Vagina (tissue), 2 donors: ENCODE measurements around the gene CES4A. TPM values are rescaled to one million over a fixed set of nuclear protein-coding genes. Genes with fewer than 3 reads are reported as not detected.
A peak's percentile ranks its signal among the peaks of the same experiment; 100 is the strongest.
"Not testable (repeated sequence)": the region's sequence is repeated elsewhere in the genome, so short reads cannot be mapped to it uniquely, and the experiment has no call there.

Experiments used
- DNase-seq, 2 donors: peaks; one replicate each; pipeline ENCODE4 v3.0.0-alpha.2; 2017; ENCODE audit errors: extremely low spot score in 2 of 2
- H3K27ac ChIP-seq: fragments of 200-600 bp; sonication (generic); one replicate; pipeline ENCODE4 v1.5.1; 2019
- H3K27me3 ChIP-seq: fragments of 200-600 bp; sonication (generic); one replicate; pipeline ENCODE4 v1.5.1; 2019
- H3K36me3 ChIP-seq, 2 donors: fragments of 200-600 bp; sonication (generic); one replicate each; pipeline ENCODE4 v1.5.1; 2017 to 2019
- H3K4me1 ChIP-seq: fragments of 200-600 bp; sonication (generic); one replicate; pipeline ENCODE4 v1.5.1; 2019
- H3K4me3 ChIP-seq, 2 donors: fragments of 200-600 bp; sonication (generic); 1 replicate in 1 of 2; 2 replicates in 1 of 2; pipeline ENCODE4 v1.5.1; 2016 to 2019
- H3K9me3 ChIP-seq: fragments of 200-600 bp; sonication (generic); one replicate; pipeline ENCODE4 v1.5.1; 2019
- CTCF ChIP-seq, 3 experiments: fragments of 450-650 bp in 2 of 3; fragments of 200-600 bp in 1 of 3; sonication (generic) in 1 of 3; IDR thresholded peaks; one replicate each; pipeline ENCODE4 v1.5.1; 2017 to 2019; ENCODE audit warnings: antibody characterized with exemption in 3 of 3, mild to moderate bottlenecking in 2 of 3, moderate library complexity in 2 of 3
- POLR2A ChIP-seq, 2 donors: fragments of 450-650 bp; IDR thresholded peaks; one replicate each; pipeline ENCODE4 v1.6.1; 2017; ENCODE audit warnings: antibody characterized with exemption in 2 of 2, mild to moderate bottlenecking in 2 of 2, moderate library complexity in 2 of 2
- POLR2AphosphoS5 ChIP-seq, 2 donors: sonication (generic); formaldehyde crosslinking; IDR thresholded peaks; one replicate each; pipeline ENCODE4 v1.9.0; 2017; ENCODE audit warnings: antibody characterized with exemption in 2 of 2, mild to moderate bottlenecking in 2 of 2, low read depth in 1 of 2; ENCODE audit not compliant: insufficient read depth in 1 of 2
- intact Hi-C: fragments of 100-400 bp; cut with DNase I; formaldehyde crosslinking; loops from one replicate; pipeline ENCODE4 v1.15.1; 2023
- total RNA-seq: library from RNA; depleted of rRNA; stranded (reverse); fragments of >200 nt; gene quantifications from one replicate; pipeline ENCODE4 v1.2.3, GENCODE V29; 2016

The CES4A gene
- total RNA-seq, 1 donor from 2014 or later: 12.5 TPM

GRCh38 chr16:66950971-66951790 is 37.2 kb upstream of the CES4A start:
- DNase-seq: no peak
- Histone ChIP-seq H3K27me3 (no peaks in the 10 kb centered on the region), H3K9me3 (no peaks in the 10 kb centered on the region), H3K4me1 (peaks cover 21% of the 10 kb centered on the region), H3K27ac (no peak overlapping the region), H3K36me3 (no peaks in the 10 kb centered on the region), H3K4me3 (no peak overlapping the region)
- TF ChIP-seq POLR2A (IDR thresholded peaks at IDR 0.05) (no peak), CTCF (IDR thresholded peaks at IDR 0.05) (no peak), POLR2AphosphoS5 (IDR thresholded peaks at IDR 0.05; ENCODE audit: insufficient read depth in 1 of 2, low read depth in 1 of 2) (no peak)
- intact Hi-C loops: no loop called here

GRCh38 chr16:66952430-66953110 is 35.8 kb upstream of the CES4A start:
- no peak for DNase-seq
- Histone ChIP-seq H3K4me3 (no peak overlapping the region), H3K4me1 (peaks cover 13% of the 10 kb centered on the region), H3K9me3 (no peaks in the 10 kb centered on the region), H3K36me3 (no peaks in the 10 kb centered on the region), H3K27ac (no peak overlapping the region), H3K27me3 (no peaks in the 10 kb centered on the region)
- intact Hi-C loops: no loop called here
- TF ChIP-seq POLR2A (IDR thresholded peaks at IDR 0.05): no peak
- no peak for TF ChIP-seq POLR2AphosphoS5 (IDR thresholded peaks at IDR 0.05; ENCODE audit: insufficient read depth in 1 of 2, low read depth in 1 of 2)
- TF ChIP-seq CTCF (IDR thresholded peaks at IDR 0.05): no peak

- Histone ChIP-seq H3K4me1 (peaks cover 6% of the 10 kb centered on the region), H3K9me3 (no peaks in the 10 kb centered on the region), H3K27me3 (no peaks in the 10 kb centered on the region), H3K4me3 (no peak overlapping the region), H3K27ac (no peak overlapping the region), H3K36me3 (no peaks in the 10 kb centered on the region)
- no peak for TF ChIP-seq CTCF (IDR thresholded peaks at IDR 0.05)
- TF ChIP-seq POLR2A (IDR thresholded peaks at IDR 0.05): no peak
- no peak for TF ChIP-seq POLR2AphosphoS5 (IDR thresholded peaks at IDR 0.05; ENCODE audit: insufficient read depth in 1 of 2, low read depth in 1 of 2)
- intact Hi-C loops: no loop called here
- no peak for DNase-seq
Measured at GRCh38 chr16:66953462-66954096, 34.8 kb upstream of the CES4A start.

GRCh38 chr16:66954097-66954659 is 34.2 kb upstream of the CES4A start:
- DNase-seq: no peak
- Histone ChIP-seq H3K4me1 (peaks cover under 1% of the 10 kb centered on the region), H3K36me3 (no peaks in the 10 kb centered on the region), H3K27ac (no peak overlapping the region), H3K9me3 (no peaks in the 10 kb centered on the region), H3K27me3 (no peaks in the 10 kb centered on the region), H3K4me3 (no peak overlapping the region)
- TF ChIP-seq POLR2AphosphoS5 (IDR thresholded peaks at IDR 0.05; ENCODE audit: insufficient read depth in 1 of 2, low read depth in 1 of 2) (peak in 1 of 2 donors; percentile 44), CTCF (IDR thresholded peaks at IDR 0.05) (peak; percentile 54 to 76 (median 75)), POLR2A (IDR thresholded peaks at IDR 0.05) (no peak)
- intact Hi-C loops: no loop called here

- H3K27me3 ChIP-seq, H3K4me1 ChIP-seq, H3K27ac ChIP-seq, H3K36me3 ChIP-seq, H3K4me3 ChIP-seq, DNase-seq, H3K9me3 ChIP-seq, intact Hi-C loops: not testable (repeated sequence)
Measured at GRCh38 chr16:66955363-66956153, 32.8 kb upstream of the CES4A start.

GRCh38 chr16:66956154-66956457 is 32.3 kb upstream of the CES4A start:
- intact Hi-C loops, DNase-seq, H3K4me3 ChIP-seq: not testable (repeated sequence)

More at GRCh38 chr16:66956154-66956457, 32.3 kb upstream of the CES4A start:
- H3K27me3 ChIP-seq, H3K27ac ChIP-seq, H3K4me1 ChIP-seq, H3K36me3 ChIP-seq, H3K9me3 ChIP-seq: not testable (repeated sequence)
